ENCODE measurements around the gene CCDC146.

GRCh38 chr7:77181734-77182133, 59.3 kb downstream of the CCDC146 start:
- TF ChIP-seq GATA3 (IDR thresholded peaks at IDR 0.05; ENCODE audit: low read depth, low read length): no peak
- no peak for TF ChIP-seq GATA2 (IDR thresholded peaks at IDR 0.05; ENCODE audit: low read depth, low read length)

Data from SH-SY5Y (cell line).